Gastroesophageal sphincter (tissue), 3 donors: ENCODE data around the gene NEK6.

ENCODE experiments used
- EP300 ChIP-seq: sonication (generic); formaldehyde crosslinking; IDR thresholded peaks from one replicate; pipeline ENCODE4 v1.6.1; 2017; ENCODE audit warnings: antibody characterized with exemption, mild to moderate bottlenecking
- POLR2A ChIP-seq, 2 donors: fragments of 450-650 bp; IDR thresholded peaks; one replicate each; pipeline ENCODE4 v1.6.1; 2017; ENCODE audit warnings: antibody characterized with exemption in 2 of 2, mild to moderate bottlenecking in 2 of 2, moderate library complexity in 1 of 2
- TF ChIP-seq, protein P1 (sequence below), 4 experiments: fragments of 200-600 bp in 2 of 4; fragments of 450-650 bp in 2 of 4; sonication (generic) in 1 of 4; IDR thresholded peaks; one replicate each; pipeline ENCODE4 v1.5.1; 2017 to 2019; ENCODE audit warnings: antibody characterized with exemption in 4 of 4, mild to moderate bottlenecking in 2 of 4, moderate library complexity in 2 of 4

DNA sequence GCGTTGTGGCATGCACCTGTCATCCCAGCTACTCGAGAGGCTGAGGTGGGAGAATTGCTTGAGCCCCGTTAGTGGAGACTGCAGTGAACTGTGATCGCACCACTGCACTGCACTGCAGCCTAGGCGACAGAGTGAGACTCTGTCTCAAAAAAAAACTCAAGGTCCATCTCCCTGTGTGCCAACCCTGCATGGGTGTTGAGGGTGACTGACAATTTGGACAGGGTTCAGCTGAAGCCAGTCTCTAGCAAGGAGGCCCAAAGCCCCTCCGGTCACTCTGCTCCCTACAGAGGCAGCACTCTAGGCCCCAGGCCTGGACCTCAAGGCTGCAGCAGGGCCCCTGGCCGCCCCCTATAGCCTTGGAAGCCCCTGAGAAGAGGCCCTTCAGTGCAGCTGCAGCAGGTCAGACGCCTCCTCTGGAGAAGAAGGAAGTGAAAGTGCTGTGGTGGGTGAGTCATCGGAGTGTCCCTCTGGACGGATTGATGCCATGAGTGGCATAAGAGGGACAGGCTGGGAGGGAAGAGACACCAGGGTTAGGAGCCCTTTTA, 39.2 kb upstream of the NEK6 start:
- TF ChIP-seq, protein P1, sequence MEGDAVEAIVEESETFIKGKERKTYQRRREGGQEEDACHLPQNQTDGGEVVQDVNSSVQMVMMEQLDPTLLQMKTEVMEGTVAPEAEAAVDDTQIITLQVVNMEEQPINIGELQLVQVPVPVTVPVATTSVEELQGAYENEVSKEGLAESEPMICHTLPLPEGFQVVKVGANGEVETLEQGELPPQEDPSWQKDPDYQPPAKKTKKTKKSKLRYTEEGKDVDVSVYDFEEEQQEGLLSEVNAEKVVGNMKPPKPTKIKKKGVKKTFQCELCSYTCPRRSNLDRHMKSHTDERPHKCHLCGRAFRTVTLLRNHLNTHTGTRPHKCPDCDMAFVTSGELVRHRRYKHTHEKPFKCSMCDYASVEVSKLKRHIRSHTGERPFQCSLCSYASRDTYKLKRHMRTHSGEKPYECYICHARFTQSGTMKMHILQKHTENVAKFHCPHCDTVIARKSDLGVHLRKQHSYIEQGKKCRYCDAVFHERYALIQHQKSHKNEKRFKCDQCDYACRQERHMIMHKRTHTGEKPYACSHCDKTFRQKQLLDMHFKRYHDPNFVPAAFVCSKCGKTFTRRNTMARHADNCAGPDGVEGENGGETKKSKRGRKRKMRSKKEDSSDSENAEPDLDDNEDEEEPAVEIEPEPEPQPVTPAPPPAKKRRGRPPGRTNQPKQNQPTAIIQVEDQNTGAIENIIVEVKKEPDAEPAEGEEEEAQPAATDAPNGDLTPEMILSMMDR (IDR thresholded peaks at IDR 0.05): no peak
- TF ChIP-seq EP300 (no peak), POLR2A (IDR thresholded peaks at IDR 0.05) (no peak)
